ENCODE measurements around the gene TECTA.

GRCh38 chr11:121117788-121118187 is 16.7 kb downstream of the TECTA start:
- TF ChIP-seq EZH2 (IDR thresholded peaks at IDR 0.05; ENCODE audit: low read depth, low read length, severe bottlenecking) (no peak), POLR2A (IDR thresholded peaks at IDR 0.05; ENCODE audit: control extremely low read depth in 1 of 2, low read depth in 2 of 2, low read length in 2 of 2) (no peak), JUND (IDR thresholded peaks at IDR 0.05; ENCODE audit: low read length) (no peak), RAD21 (IDR thresholded peaks at IDR 0.05 in 1 of 2, conservative IDR thresholded peaks at IDR 0.05 in 1 of 2; ENCODE audit: low read depth in 2 of 2, low read length in 2 of 2) (no peak)
- TF ChIP-seq, protein P1, sequence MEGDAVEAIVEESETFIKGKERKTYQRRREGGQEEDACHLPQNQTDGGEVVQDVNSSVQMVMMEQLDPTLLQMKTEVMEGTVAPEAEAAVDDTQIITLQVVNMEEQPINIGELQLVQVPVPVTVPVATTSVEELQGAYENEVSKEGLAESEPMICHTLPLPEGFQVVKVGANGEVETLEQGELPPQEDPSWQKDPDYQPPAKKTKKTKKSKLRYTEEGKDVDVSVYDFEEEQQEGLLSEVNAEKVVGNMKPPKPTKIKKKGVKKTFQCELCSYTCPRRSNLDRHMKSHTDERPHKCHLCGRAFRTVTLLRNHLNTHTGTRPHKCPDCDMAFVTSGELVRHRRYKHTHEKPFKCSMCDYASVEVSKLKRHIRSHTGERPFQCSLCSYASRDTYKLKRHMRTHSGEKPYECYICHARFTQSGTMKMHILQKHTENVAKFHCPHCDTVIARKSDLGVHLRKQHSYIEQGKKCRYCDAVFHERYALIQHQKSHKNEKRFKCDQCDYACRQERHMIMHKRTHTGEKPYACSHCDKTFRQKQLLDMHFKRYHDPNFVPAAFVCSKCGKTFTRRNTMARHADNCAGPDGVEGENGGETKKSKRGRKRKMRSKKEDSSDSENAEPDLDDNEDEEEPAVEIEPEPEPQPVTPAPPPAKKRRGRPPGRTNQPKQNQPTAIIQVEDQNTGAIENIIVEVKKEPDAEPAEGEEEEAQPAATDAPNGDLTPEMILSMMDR (IDR thresholded peaks at IDR 0.05; ENCODE audit: control extremely low read depth in 1 of 3, insufficient read depth in 1 of 3, low read depth in 1 of 3, low read length in 3 of 3): no peak

Data from H1 (cell line).